Measurements from ENCODE around the gene PTPN1.

- TF ChIP-seq RCOR1 (conservative IDR thresholded peaks at IDR 0.05; ENCODE audit: low read depth, low read length) (no peak), CREM (IDR thresholded peaks at IDR 0.05; ENCODE audit: low read depth) (no peak), CTCF (IDR thresholded peaks at IDR 0.05 in 2 of 3, conservative IDR thresholded peaks at IDR 0.05 in 1 of 3; ENCODE audit: control insufficient read depth in 2 of 3, extremely low read depth in 1 of 3, insufficient read depth in 1 of 3, low read depth in 3 of 3, low read length in 3 of 3) (no peak), NR2C1 (IDR thresholded peaks at IDR 0.05) (no peak), YY1 (IDR thresholded peaks at IDR 0.05; ENCODE audit: low read depth, low read length) (no peak)
Observed at GRCh38 chr20:50491168-50491567, 19.0 kb upstream of the PTPN1 start.

All from GM12878 (cell line).